ENCODE data around the gene MMD2.

The MMD2 gene

GRCh38 chr7:4959893-4960292, 906 bp upstream of the MMD2 start:
- in situ Hi-C loops (cut with HindIII; ENCODE audit: low sequenced_read_pairs): no loop called here

- in situ Hi-C loops (cut with HindIII; ENCODE audit: low sequenced_read_pairs): no loop called here
These were observed 319 bp upstream of the MMD2 start for GRCh38 chr7:4959306-4959705.

GRCh38 chr7:4957847-4958476, 1.0 kb downstream of the MMD2 start:
- in situ Hi-C loops (cut with HindIII; ENCODE audit: low sequenced_read_pairs): no loop called here

DNA sequence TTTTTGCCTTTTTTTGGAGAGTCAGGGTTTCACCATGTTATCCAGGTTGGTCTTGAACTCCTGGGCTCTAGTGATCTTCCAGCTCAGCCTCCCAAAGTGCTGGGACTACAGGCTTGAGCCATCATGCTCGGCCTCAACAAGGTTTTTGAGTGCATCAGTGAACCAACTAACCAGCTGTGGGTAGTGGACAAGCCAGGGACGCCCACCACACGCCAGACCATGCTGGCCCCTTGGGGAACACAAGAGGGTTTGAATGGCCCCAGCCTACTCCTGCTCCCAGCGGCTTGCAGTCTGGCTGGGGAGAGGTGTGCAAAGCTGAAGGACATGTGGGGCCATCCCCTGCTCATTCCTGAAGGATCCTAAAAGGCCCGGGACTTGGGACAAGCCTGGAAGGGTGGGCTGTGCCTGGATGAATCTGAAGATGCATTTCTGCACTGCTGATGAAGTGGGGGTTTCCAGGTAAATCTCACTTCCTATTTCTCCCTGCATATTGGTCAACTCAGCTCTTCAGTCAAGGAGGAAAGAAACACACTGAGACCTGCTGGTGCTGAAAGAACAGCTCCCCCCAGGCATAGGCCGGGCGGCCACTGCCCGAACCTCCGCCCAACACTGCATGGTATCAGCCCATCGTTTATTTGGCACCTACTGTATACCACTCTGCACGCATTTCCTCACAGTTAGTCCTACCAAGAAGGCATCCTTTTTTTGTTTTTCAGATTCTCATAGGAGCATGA, 6.9 kb downstream of the MMD2 start:
- in situ Hi-C loops (cut with HindIII; ENCODE audit: low sequenced_read_pairs): no loop called here

DNA sequence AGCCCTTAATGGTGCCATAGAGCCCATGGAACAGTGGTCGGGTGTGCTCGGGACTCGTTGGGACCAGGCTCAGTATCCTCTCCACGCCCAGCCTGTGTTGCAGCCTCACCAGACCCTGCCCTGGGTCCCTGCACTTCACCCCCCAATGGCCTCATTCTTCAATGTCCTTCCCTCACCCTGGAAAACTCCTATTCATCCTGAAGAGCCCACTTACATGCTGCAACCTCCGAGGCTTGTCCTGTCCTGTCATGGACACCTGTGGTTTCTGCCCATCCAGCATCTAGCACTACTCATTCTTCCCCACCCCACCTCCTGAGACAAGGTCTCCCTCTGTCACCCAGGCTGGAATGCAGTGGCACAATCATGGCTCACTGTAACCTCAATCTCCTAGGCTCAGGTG, 7.7 kb downstream of the MMD2 start:
- in situ Hi-C loops (cut with HindIII; ENCODE audit: low sequenced_read_pairs): no loop called here

GRCh38 chr7:4948402-4948801, 10.6 kb downstream of the MMD2 start:
- in situ Hi-C loops (cut with HindIII; ENCODE audit: low sequenced_read_pairs): no loop called here

DNA sequence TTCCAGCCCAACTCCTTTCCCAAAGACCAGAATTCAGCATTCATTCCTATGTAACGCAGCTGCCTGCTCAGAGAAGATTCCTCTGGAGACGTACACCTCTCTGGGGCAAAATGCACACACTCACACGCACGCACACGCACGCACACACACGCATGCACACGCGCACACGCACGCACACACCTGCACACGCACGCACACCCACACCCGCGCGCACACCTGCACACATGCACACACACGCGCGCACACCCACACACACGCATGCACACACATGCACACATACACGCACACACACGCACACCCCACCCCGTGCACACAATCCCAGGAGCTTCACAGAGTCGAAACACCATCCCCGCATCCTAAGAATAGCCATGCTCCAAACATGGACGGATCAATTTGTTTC, 13.0 kb downstream of the MMD2 start:
- in situ Hi-C loops (cut with HindIII; ENCODE audit: low sequenced_read_pairs): no loop called here

DNA sequence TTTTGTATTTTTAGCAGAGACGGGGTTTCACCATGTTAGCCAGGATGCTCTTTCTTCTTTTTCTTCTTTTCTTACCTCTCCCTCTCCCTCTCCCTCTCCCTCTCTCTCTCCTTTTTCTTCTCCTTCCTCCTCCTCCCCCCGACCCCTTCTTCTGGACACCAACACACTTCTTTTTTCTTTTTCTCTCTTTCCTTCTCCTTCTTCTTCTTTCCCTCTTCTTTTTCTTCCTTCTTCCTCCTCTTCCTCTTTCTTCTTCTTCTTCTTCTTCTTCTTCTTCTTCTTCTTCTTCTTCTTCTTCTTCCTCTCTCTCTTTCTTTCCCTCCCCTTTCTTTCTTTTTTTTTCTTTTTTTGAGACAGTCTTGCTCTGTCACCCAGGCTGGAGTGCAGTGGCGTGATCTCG, 14.0 kb downstream of the MMD2 start:
- in situ Hi-C loops (cut with HindIII; ENCODE audit: low sequenced_read_pairs): no loop called here

DNA sequence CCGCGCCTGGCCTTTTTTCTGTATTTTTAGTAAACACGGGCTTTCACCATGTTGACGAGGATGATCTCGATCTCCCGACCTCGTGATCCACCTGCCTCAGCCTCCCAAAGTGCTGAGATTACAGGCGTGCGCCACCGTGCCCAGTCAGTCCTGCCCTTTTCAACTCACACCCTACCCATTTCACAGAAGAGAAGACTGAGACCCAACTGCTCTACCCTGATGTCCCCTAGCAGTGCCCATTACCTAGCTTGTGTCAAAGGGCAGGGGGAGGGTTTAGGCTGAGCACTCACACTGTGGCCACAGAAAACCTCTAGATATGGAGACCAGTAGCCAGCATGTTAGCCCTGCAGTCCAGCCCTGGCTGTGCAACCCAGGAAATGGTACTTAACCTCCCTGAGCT, 15.7 kb downstream of the MMD2 start:
- in situ Hi-C loops (cut with HindIII; ENCODE audit: low sequenced_read_pairs): no loop called here

DNA sequence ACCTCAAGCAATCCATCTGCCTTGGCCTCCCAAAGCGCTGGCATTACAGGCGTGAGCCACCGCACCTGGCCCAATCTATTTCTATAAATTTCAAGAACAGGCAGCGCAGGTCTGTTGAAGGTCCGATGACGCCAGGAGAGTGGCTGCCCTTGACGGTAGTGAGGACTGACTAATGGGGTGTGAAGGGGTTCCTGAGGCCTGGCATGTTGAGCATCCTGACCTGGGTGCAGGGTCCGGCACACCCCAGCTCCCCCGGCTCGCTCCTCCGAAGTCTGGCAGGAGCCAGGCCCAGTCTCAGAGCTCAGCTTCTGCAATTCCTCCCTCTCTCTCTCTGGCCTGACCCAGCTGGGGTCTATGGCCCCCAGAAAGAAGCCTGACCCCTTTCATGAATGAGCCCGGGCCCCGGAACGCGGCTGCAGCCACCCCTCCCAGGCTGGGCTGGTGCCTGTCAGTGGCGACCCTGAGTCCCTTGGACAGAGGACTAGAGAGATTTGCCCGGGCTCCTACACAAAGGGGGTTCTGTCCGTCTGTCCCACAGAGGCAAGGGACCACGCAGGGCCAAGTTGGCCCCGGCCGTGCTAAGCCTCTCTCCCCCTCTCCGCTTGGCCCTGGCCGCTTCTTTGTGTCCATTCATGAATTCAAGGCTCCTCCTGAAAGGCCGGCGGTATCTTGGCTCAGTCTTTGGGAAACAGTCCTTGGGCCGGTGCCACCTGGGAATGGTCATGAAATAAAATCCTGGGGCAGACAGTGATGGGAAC, 18.8 kb downstream of the MMD2 start:
- in situ Hi-C loops (cut with HindIII; ENCODE audit: low sequenced_read_pairs): no loop called here

GRCh38 chr7:4937411-4937810, 21.6 kb downstream of the MMD2 start:
- in situ Hi-C loops (cut with HindIII; ENCODE audit: low sequenced_read_pairs): no loop called here

- in situ Hi-C loops (cut with HindIII; ENCODE audit: low sequenced_read_pairs): no loop called here
These were observed 24.5 kb downstream of the MMD2 start for GRCh38 chr7:4934419-4935025.

GRCh38 chr7:4931943-4932342, 27.0 kb downstream of the MMD2 start:
- in situ Hi-C loops (cut with HindIII; ENCODE audit: low sequenced_read_pairs): no loop called here

DNA sequence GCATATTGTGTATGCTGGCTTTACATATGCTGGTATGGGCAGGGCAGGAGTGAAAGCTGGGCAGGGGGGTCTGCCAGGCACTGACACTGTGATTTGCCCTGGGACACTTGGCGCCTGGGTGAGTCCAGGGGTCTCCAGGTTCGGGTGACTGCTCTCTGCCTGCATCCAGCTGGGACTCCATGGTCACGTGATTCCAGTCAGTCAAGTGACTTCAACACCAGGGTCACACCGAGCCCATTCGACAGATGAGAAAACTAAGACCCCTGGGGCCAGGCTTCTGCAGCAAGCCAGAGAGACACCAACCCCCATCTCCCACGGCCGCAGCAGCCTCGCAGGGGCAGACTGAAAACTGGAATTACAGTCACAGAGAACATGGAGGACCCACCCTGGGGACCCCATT, 30.0 kb downstream of the MMD2 start:
- in situ Hi-C loops (cut with HindIII; ENCODE audit: low sequenced_read_pairs): no loop called here

- in situ Hi-C loops (cut with HindIII; ENCODE audit: low sequenced_read_pairs): no loop called here
These were observed 30.5 kb downstream of the MMD2 start for GRCh38 chr7:4928445-4928844.

- in situ Hi-C loops (cut with HindIII; ENCODE audit: low sequenced_read_pairs): no loop called here
These were observed 38.8 kb downstream of the MMD2 start for GRCh38 chr7:4919969-4920766.

DNA sequence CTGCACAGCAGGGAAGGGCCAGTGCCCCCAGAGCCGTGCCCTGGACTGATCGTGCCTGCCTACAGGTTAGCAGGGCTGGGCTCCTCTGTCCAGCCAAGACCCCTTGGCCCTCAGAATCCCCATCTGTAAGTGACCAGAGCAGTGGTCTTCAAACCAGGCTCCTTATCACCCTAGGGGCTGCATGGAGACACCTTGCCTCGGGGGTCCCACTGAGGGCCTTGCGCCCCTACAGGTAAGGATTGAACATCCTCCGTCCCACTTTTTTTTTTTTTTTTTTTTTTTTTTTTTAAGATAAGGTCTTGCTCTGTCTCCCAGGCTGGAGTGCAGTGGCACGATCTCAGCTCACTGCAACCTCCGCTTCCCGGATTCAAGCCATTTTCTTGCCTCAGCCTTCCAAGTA, 42.9 kb downstream of the MMD2 start:
- in situ Hi-C loops (cut with HindIII; ENCODE audit: low sequenced_read_pairs): no loop called here

- in situ Hi-C loops (cut with HindIII; ENCODE audit: low sequenced_read_pairs): no loop called here
These were observed 47.7 kb downstream of the MMD2 start for GRCh38 chr7:4911111-4911828.

- in situ Hi-C loops (cut with HindIII; ENCODE audit: low sequenced_read_pairs): no loop called here
These were observed 52.3 kb downstream of the MMD2 start for GRCh38 chr7:4906682-4907081.

DNA sequence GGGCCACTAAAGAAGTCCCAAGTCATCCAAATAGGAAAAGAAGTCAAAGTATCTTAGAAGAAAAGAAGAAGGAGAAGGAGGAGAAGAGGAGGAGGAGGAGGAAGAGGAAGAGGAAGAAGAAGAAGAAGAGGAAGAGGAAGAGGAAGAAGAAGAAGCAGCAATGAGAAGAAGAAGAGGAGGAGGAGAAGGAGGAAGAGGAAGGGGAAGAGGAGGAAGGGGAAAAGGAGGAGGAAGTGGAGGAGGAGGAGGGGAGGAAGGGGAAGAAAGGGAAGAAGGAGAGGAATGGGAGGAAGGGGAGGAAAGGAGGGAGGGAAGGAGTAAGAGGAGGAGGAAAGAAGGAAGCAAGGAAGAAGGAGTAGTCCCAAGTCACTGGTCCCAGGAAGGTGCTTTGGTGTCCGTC, 53.8 kb downstream of the MMD2 start:
- in situ Hi-C loops (cut with HindIII; ENCODE audit: low sequenced_read_pairs): no loop called here

Measured in endothelial cell of hepatic sinusoid (primary cell).